ENCODE measurements around the gene PAK2.
A peak's percentile ranks its signal among the peaks of the same experiment; 100 is the strongest.
"Not testable (repeated sequence)": the region's sequence is repeated elsewhere in the genome, so short reads cannot be mapped to it uniquely, and the experiment has no call there.

PAK2 gene

DNA sequence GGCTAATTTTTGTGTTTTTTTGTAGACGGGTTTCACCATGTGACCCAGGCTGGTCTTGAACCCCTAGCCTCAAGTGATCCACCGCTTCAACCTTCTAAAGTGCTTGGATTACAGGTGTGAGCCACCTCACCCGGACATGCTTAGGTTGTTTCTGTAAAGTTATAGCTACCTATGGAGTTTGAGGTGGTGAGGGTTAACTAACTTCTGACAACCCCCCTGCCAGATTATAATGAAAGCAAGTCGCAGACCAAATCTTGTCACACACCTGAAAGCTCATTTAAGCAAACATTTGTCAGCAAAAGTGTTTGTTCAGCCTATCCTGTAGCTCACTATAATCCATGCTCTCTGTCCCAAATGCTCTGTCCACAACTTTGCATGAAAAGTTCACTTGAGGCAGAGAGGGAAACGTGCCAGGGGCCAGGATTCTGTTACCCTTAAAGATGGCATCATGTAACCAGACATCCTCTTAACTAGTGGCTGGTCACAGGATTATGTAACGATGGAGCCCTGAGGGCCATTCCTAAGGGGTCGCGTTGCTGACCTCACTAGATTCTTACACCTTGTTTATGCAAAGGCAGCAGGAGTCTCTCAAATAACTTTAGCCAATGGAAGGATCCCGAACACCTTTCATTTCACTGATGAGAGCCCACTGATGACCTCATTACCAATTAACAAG, 103.9 kb downstream of the PAK2 start:
- no peak overlapping the region for H3K4me3 ChIP-seq (ENCODE audit: low read depth, low read length)
- TF ChIP-seq, protein P1, sequence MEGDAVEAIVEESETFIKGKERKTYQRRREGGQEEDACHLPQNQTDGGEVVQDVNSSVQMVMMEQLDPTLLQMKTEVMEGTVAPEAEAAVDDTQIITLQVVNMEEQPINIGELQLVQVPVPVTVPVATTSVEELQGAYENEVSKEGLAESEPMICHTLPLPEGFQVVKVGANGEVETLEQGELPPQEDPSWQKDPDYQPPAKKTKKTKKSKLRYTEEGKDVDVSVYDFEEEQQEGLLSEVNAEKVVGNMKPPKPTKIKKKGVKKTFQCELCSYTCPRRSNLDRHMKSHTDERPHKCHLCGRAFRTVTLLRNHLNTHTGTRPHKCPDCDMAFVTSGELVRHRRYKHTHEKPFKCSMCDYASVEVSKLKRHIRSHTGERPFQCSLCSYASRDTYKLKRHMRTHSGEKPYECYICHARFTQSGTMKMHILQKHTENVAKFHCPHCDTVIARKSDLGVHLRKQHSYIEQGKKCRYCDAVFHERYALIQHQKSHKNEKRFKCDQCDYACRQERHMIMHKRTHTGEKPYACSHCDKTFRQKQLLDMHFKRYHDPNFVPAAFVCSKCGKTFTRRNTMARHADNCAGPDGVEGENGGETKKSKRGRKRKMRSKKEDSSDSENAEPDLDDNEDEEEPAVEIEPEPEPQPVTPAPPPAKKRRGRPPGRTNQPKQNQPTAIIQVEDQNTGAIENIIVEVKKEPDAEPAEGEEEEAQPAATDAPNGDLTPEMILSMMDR (IDR thresholded peaks at IDR 0.05; ENCODE audit: control insufficient read depth, extremely low read depth, insufficient read depth): no peak
- DNase-seq (ENCODE audit: low read depth): no peak

DNA sequence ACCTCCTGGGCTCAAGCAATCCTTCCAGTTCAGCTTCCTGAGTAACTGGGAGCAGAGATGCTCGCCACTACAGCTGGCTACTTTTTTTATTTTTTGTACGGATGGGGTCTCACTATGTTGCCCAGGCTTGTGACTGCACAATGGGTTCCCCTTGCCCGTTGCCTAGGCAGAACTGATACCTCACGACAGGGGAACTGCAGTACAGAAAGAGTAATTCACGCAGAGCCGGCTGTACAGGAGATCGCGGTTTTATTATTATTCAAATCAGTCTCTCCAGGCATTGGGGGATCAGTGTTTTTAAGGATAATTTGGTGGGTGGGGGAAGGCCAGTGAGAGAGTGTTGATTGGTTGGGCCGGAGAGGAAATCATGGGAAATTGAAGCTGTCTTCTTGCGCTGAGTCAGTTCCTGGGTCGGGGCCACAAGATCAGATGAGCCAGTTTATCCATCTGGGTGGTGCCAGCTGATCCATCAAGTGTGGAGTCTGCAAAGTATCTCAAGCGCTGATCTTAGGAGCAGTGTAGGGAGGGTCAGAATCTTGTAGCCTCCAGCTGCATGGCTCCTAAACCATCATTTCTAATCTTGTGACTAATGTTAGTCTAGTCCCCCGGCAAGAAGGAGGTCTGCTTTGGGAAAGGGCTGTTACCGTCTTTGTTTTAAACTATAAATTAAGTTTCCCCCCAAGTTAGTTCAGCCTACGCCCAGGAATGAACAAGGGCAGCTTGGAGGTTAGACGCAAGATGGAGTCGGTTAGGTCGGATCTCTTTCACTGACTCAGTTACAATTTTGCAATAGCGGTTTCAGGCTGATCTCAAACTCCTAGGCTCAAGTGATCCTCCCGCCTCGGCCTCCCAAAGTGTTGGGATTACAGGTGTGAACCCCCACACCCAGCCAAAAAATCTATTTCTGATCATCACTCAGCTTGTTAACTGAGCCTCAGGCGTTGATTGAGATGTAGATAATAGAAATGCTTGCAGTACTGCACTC, 104.9 kb downstream of the PAK2 start:
- DNase-seq (ENCODE audit: low read depth): not testable (repeated sequence)

DNA sequence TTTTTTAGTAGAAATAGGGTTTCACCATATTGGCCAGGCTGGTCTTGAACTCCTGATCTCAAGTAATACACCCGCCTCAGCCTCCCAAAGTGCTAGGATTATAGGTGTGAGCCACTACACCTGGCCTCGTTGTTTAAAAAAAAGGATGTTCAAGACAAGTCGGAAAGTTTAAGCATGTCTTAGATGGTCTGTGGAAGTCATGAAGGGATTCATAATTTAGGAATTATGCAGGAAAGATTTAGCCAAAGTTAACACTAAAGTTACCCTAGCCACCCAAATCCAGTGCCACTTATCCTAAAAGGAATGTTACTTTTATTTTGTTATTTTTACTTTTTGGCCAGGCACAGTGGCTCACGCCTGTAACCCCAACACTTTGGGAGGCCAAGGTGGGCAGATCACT, 108.7 kb downstream of the PAK2 start:
- not testable (repeated sequence) for H3K4me3 ChIP-seq (ENCODE audit: low read depth, low read length); DNase-seq (ENCODE audit: low read depth)

More for the DNA sequence above, 104.9 kb downstream of the PAK2 start:
- not testable (repeated sequence) for H3K4me3 ChIP-seq (ENCODE audit: low read depth, low read length)

DNA sequence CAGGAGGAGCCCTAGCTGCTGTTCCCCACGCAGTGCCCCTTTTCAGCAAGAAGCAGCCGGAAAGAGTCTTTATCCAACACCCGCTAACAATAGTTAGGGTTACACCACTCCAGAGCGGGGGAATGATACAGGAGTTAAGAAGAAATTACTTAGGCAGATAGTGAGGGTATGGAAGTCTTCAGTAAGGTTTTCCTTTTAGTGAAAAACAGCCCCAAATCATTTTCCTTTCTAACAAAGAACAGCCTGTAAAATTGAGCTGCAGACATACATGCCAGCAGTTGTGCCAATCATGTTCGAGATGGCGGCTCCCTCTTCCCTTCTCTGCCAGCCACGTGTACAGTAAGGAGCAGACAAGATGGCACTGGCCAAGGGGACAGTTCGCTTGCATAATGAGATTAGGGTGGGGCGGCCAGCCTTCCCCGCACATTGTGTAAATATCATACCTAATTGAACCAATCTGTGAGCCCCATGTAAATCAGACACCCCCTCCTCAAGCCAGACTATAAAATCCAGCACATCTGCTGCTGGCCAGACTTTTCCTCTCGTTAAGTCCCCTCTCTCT, 109.6 kb downstream of the PAK2 start:
- DNase-seq (ENCODE audit: low read depth): no peak
- TF ChIP-seq, protein P1 (IDR thresholded peaks at IDR 0.05; ENCODE audit: control insufficient read depth, extremely low read depth, insufficient read depth): no peak
- no peak overlapping the region for H3K4me3 ChIP-seq (ENCODE audit: low read depth, low read length)

DNA sequence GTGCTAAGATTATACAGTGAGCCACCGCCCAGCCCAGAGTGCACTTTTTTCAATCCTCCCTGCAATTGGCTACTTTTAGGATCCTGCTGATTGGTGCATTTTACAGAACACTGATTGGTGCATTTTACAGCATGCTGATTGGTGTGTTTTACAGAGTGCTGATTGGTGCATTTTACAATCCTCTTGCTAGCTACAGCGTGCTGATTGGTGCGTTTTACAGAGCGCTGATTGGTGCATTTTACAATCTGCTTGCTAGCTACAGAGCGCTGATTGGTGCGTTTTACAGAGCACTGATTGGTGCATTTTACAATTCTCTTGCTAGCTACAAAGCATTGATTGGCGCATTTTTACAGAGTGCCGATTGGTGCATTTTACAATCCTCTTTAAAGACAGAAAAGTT, 123.3 kb downstream of the PAK2 start:
- not testable (repeated sequence) for DNase-seq (ENCODE audit: low read depth); H3K4me3 ChIP-seq (ENCODE audit: low read depth, low read length)

DNA sequence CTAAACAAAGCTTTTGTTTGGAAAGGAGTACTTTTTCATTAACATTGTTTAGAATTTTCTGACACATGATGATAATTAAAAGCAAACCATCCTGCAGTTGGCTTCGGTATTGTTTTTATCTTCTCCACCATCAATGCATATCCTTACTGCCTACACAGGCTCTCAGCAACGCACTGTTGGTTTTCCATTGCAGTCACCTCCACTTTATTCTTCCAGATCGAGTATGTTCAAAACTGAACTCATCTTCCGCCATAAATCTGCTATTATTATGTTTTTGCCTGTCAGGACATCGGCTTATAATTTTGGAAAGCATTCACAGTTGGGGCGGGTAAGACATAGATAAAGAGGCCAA, 127.5 kb downstream of the PAK2 start:
- TF ChIP-seq, protein P1 (IDR thresholded peaks at IDR 0.05; ENCODE audit: control insufficient read depth, extremely low read depth, insufficient read depth): no peak
- H3K4me3 ChIP-seq (ENCODE audit: low read depth, low read length): peak overlapping the region; percentile 80
- DNase-seq (ENCODE audit: low read depth): no peak

DNA sequence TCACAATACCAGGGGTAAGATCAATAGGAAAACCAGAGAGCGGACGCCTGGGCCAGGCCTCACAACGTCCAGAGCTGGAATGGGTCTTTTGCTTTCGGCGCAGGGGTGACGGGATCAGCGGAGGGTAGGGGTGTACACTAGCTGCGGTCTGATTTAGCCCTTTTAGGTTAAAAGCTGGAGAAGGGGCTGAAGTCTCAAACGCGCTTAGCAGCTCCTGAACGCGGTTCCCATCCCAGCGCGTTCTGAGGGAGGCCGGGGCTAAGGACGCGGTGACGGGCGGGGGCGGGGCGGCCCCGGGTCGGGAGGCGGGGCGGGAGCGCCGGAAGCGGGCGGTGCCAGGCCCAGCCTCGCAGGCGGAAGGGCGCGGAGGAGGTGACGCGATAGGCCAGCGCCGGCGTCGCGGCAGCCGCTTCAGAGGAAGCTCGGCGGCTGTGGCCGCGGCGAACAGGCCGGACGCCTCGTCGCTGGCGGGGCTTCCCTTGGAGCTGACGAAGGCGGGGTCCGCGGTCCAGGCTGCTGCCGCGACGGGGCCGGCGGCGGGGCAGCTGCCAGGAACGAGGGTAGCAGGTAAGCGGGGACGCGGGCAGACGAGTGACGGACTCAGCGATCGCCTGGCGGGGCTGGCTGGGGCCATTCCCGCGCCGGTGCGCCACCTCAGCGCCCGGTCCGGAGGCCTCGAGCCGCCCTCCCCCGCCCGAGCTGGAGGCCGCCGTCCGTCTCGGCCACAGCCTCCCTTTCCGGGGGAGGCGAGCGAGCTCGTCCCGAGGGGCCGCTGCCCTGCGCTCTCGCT, 128.0 kb downstream of the PAK2 start, which contains the start of gene SENP5:
Gene SENP5 (plus strand): TSS at position 414 of the 790 bp plus-strand sequence. CDS start 17,262 bp downstream, outside the sequence.
- H3K4me3 ChIP-seq (ENCODE audit: low read depth, low read length): peak within 1 kb of the TSS; percentile 80
- TF ChIP-seq, protein P1 (IDR thresholded peaks at IDR 0.05; ENCODE audit: control insufficient read depth, extremely low read depth, insufficient read depth): no peak
- peak; percentile 55 for DNase-seq (ENCODE audit: low read depth)

DNA sequence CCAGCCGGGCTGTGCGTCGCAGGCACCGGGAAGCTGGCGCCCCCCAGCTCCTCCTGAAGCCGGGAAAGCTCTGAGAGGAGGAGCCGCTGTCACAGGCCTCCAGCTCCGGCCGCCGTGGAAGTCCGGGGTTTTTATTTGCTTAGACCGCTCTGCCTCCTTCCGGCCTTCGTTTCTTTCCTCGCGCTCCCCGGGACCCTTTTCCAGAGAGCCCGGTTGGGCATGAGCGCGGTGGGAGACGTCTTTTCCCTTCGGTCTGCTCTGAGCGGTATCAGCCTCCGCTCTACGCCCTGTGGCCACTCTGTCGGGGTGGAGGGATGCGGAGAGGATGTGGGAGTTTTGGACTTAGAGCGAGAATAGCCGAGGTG, 128.6 kb downstream of the PAK2 start:
- TF ChIP-seq, protein P1 (IDR thresholded peaks at IDR 0.05; ENCODE audit: control insufficient read depth, extremely low read depth, insufficient read depth): no peak
- peak overlapping the region; percentile 80 for H3K4me3 ChIP-seq (ENCODE audit: low read depth, low read length)
- no peak for DNase-seq (ENCODE audit: low read depth)
